Pulmonary artery endothelial cell (primary cell): ENCODE measurements around the gene PTN. TPM values are rescaled to one million over a fixed set of nuclear protein-coding genes. Genes with fewer than 3 reads are reported as not detected.

ENCODE experiments used
- DNase-seq: peaks from one replicate; pipeline ENCODE4 v3.0.0-alpha.2; 2011; ENCODE audit warnings: low read depth, low spot score
- total RNA-seq: library from RNA; depleted of rRNA; stranded (reverse); fragments of >200 nt; gene quantifications from 2 replicates; pipeline ENCODE4 v1.2.3, GENCODE V29; 2014

PTN gene
- 0.13 and 0.46 TPM in 2 replicates for total RNA-seq

GRCh38 chr7:137343281-137343841, at the start of gene PTN:
Gene PTN, minus strand, starts transcription at chr7:137343733. Its CDS starts 88,760 bp downstream, at chr7:137254973.
- no peak for DNase-seq

- no peak for DNase-seq
Observed at GRCh38 chr7:137390076-137390475, 46.5 kb upstream of the PTN start.

GRCh38 chr7:137388916-137389315, 45.4 kb upstream of the PTN start:
- no peak for DNase-seq

GRCh38 chr7:137386966-137387365, 43.4 kb upstream of the PTN start:
- DNase-seq = no peak

GRCh38 chr7:137381045-137381444, 37.5 kb upstream of the PTN start:
- DNase-seq = no peak

- DNase-seq = no peak
Observed at GRCh38 chr7:137373507-137373906, 30.0 kb upstream of the PTN start.

GRCh38 chr7:137371616-137372015, 28.1 kb upstream of the PTN start:
- DNase-seq = no peak

GRCh38 chr7:137366995-137367394, 23.5 kb upstream of the PTN start:
- no peak for DNase-seq

- no peak for DNase-seq
Observed at GRCh38 chr7:137363683-137364082, 20.1 kb upstream of the PTN start.

- DNase-seq = no peak
Observed at GRCh38 chr7:137360087-137360679, 16.6 kb upstream of the PTN start.

- DNase-seq = no peak
Observed at GRCh38 chr7:137354961-137355360, 11.4 kb upstream of the PTN start.

GRCh38 chr7:137354396-137354795, 10.9 kb upstream of the PTN start:
- DNase-seq = no peak

- no peak for DNase-seq
Observed at GRCh38 chr7:137351941-137352340, 8.4 kb upstream of the PTN start.

- DNase-seq = no peak
Observed at GRCh38 chr7:137345799-137346449, 2.4 kb upstream of the PTN start.

GRCh38 chr7:137342828-137343261, 688 bp downstream of the PTN start:
- no peak for DNase-seq

- no peak for DNase-seq
Observed at GRCh38 chr7:137342265-137342664, 1.3 kb downstream of the PTN start.

GRCh38 chr7:137337902-137338301, 5.6 kb downstream of the PTN start:
- DNase-seq = no peak

- no peak for DNase-seq
Observed at GRCh38 chr7:137335814-137336213, 7.7 kb downstream of the PTN start.

- no peak for DNase-seq
Observed at GRCh38 chr7:137331378-137331777, 12.2 kb downstream of the PTN start.

- DNase-seq = no peak
Observed at GRCh38 chr7:137329411-137329810, 14.1 kb downstream of the PTN start.

- DNase-seq = no peak
Observed at GRCh38 chr7:137328373-137329120, 15.0 kb downstream of the PTN start.

GRCh38 chr7:137325927-137326326, 17.6 kb downstream of the PTN start:
- DNase-seq = no peak
